B cell (primary cell): Measurements from ENCODE around the gene RND1.

Experiments used
- CTCF ChIP-seq: fragments of 200-600 bp; IDR thresholded peaks from one replicate; pipeline ENCODE4 v1.8.0; 2022; ENCODE audit warnings: antibody characterized with exemption, mild to moderate bottlenecking
- EZH2 ChIP-seq: IDR thresholded peaks from 2 replicates; pipeline ENCODE4 v1.6.1; 2012; ENCODE audit warnings: borderline replicate concordance, low read depth, mild to moderate bottlenecking, moderate library complexity, low read length; ENCODE audit not compliant: insufficient read depth, poor library complexity, severe bottlenecking

GRCh38 chr12:48858043-48858442, 7.6 kb downstream of the RND1 start:
- no peak for TF ChIP-seq CTCF
- TF ChIP-seq EZH2, result no peak
